Activated CD4-positive, CD25-positive, alpha-beta regulatory T cell (primary cell): ENCODE results near the gene MT1M.
A peak's percentile ranks its signal among the peaks of the same experiment; 100 is the strongest.
"Not testable (repeated sequence)": the region's sequence is repeated elsewhere in the genome, so short reads cannot be mapped to it uniquely, and the experiment has no call there.

Experiments
- DNase-seq, 4 experiments: peaks; one replicate each; lab custom pipeline; 2025; lab: John Stamatoyannopoulos, UW

The MT1M gene

DNA sequence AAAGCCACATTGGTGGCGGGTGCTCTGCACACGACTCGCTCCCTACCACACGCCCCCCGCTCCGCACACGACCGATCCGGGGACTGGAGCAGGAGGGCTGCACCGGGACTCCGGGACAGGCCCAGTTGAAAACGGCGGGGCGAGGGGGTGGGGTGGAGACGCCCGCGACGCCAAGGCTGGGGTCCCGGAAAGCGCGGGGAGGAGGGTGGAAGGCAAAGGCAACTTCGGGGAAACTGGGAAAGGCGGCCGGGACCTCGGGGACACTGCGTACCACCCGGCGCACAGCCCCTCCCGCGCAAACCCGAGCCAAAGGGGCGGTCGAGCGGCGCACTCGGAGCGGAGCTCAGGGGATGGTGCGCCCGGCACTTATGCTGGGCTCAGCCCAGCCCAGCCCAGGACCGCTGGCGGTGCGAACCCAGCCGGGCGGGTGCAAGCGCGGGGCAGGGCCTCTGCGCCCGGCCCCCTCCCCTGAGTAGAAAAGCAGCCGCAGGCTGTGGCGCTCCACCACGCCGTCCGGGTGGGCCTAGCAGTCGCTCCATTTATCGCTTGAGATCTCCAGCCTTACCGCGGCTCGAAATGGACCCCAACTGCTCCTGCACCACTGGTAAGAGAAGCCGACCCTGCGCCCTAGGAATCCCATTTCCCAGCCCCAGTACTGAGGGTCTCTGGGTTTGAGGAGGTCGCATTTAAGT is at the start of gene MT1M:
Gene MT1M, plus strand, starts transcription at position 504 of the 692 bp plus-strand sequence. Its CDS starts 73 bp downstream, at position 577.
- DNase-seq, result no peak

GRCh38 chr16:56582911-56583310 is 49.5 kb upstream of the MT1M start:
- not testable (repeated sequence) for DNase-seq

- DNase-seq, result no peak
These were observed 48.9 kb upstream of the MT1M start for GRCh38 chr16:56583351-56584168.

DNA sequence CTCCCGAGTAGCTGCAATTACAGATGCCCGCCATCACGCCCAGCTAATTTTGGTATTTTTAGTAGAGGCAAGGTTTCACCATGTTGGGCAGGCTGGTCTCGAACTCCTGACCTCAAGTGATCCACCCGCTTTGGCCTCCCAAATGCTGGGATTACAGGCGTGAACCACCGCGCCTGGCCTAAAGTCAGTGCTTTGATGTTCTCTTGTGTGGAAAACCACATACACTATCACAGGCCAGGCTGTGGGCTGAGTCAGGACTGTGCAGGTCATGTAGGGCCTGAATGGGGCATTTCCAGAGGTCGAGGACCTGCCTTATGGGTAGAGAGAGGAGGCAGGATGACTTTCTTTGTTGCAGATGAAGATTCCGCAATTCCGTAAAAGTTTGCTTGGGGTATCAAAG is 48.2 kb upstream of the MT1M start:
- DNase-seq, result no peak

GRCh38 chr16:56588781-56589140 is 43.7 kb upstream of the MT1M start:
- no peak for DNase-seq

- DNase-seq, result no peak
These were observed 43.1 kb upstream of the MT1M start, which contains the start of gene MT3 for GRCh38 chr16:56589141-56590039. TSS of gene MT3 (plus strand) at chr16:56589528. CDS start at chr16:56589591, 63 bp downstream.

DNA sequence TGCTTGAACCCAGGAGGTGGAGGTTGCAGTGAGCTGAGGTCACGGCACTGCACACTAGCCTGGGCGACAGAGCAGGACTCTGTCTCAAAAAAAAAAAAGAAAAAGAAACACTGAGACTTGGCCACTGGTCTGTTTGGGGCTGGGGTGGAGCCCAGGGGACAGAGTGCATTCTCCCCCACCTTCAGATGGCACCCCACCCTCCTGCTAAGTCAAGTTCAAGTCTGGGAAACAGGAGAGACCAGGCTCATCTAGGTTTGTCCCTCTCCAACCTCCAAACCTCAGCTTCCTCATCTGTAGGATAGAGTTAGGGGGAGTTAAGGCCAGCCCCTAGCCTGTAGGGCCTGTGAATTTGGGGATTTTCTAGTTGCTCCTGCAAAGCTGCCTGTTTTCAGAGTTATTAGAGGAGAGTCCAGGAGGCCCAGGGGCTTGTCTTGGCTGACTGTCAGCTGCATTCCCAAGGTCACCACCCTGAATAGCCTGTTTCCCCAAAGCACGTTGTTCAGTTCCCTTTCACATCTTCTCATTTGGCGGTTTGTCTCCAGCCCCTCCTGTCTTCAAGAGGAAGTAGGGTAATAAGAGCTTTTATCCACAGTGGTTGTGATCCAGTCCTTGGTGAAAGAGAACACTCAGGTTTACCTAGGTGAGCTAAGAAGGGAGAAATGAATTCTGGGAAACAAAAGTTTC is 40.9 kb upstream of the MT1M start:
- DNase-seq, result no peak

DNA sequence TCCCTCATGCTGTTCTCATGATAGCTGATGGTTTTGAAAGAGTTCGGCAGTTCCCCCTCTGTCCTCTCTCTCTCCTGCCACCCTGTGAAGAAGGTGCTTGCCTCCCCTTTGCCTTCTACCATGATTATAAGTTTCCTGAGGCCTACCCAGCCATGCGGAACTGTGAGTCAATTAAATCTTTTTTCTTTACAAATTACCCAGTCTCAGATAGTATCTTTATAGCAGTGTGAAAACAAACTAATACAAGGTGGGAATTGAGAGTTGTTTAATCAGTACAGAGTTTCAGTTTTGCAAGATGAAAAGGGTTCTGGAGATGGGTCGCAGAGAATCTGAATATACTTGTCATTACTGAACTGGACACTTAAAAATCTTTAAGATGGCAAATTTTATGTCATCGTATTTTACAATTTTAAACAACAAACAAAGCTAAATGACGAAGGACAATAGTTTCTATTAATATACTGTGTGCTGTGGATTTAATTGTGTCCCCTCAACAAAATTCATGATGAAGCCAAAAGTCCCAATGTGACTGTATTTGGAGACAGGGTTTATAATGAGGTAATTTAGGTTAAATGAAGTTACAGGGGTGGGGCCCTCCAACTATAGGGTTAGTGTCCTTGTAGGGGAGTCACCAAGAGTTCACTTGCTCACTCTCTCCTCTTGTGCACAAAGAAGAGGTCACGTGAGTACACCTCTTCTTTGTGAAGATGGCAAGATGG is 38.7 kb upstream of the MT1M start:
- DNase-seq, result no peak

DNA sequence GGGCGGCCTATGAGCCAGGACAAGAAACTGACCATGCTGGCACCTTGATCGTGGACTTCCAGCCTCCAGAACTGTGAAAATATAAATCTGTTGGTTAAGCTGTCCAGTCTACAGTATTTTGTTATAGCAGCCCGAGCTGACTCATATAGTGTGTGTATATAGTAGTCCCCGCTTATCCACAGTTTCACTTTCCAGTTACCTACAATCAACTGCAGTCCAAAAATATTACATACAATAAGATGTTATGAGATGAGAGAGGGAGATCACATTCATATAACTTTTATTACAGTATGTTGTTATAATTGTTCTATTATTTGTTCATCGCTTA is 38.2 kb upstream of the MT1M start:
- DNase-seq, result no peak

DNA sequence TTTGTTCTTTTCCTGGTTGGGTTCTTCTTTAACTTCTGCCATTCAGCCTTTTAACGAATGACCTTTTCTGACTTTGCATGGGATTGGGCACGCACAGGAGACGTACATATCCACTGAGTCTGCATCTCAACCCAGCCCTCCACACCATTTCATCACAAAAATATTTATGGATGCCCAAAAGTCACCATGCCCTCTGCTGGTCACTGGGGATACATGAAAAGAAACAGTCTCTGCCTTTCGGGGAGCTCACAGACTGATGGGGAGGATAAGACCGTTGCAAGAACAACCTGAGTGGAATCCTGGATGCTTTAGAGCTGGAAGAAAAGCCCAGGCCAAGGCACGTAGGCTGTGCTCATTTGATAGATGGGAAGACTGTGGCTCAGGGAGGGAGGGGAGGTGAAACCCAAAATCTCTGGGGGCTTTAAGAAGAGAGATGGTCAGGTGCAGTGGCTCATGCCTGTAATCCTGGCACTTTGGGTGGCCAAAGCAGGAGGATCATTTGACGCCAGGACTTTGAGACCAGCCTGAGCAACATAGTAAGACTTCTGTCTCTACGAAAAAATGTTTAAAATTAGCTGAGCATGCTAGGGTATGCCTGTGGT is 32.0 kb upstream of the MT1M start:
- DNase-seq, result no peak

DNA sequence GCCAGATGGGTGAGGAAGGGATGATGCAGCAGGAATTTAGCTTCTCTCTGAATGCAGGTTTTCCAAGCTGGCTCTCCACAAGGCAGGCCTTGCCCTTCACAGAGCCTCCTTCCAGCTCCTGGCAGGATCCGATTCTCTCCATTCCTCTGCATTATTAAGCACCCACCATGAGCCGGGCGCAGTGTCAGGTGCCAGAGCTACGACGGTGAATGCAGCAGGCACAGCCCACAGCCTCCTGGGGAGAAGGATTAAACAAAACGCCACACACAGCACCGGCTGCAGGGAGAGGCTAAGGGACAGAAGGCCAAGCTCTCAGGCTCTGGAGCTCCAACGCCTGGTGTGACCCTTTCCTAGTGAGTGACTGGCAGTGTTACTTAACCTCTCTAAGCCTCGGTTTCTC is 31.1 kb upstream of the MT1M start:
- no peak for DNase-seq

DNA sequence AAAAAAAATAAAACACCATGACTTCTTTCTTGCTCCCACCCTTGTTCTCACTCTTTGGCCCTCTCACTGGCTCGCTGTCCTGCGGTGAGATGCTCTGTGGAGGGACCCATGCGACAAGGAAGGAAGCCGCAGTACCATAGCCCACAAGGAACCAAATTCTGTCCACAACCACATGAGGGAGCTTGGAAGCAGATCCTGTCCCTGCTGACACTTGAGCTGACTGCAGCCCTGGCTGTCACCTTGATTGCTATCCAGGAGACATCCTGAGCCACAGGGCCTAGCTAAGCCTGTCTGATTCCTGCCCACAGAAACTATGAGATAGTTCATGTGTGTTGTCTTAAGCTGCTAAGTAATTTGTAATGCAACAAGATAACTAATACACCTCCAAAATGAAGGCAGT is 28.9 kb upstream of the MT1M start:
- DNase-seq, result no peak

- DNase-seq, result no peak
These were observed 27.5 kb upstream of the MT1M start for GRCh38 chr16:56604966-56605365.

GRCh38 chr16:56605475-56605874 is 27.0 kb upstream of the MT1M start:
- no peak for DNase-seq

DNA sequence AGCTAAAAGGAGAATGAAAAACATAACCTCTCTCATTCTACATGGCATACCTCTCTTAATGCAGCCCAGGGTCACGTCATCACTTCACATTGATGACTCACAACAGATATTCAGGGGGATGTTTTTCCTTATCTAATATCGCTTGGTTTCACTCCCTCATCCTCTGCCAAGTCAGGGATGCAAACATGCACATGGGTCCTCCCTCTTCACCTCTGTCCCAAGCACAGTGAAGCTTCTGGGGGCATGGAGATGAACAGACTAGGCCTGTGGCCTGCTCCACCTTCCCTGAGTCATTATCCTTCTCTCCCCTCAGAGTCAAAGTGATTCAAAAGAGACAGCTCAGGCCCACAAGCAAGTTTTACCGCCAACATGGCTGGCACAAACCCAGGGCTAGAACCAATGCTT is 26.4 kb upstream of the MT1M start:
- no peak for DNase-seq

DNA sequence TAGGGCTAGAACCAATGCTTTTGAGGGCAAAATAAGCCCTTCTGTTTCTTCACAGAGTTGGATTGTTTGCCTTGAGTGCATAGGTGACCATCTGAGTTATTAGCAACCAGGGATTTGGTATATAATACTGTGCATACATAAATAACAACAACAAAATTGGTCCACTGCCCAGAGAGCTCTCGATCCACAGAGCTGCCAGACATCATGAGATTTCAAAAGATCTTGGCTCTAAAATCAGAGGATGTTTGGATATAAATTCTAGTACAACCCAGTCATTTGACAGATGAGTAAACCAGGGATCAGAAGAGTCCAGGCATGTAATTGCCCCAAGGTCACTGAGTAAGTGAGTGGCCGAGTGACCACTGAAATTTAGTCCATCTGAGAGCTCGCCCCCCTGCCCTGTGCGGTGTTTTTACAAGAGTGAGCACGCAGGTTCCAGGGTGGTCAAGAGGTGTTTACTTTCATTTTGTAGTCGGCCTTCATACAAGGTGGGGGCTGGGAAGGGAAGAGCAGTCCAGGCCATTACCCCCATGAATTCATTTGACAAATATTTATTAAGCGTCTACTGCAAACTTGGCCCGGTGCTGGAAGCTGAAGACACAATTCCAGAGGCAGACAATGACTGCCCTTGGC is 25.9 kb upstream of the MT1M start:
- no peak for DNase-seq

DNA sequence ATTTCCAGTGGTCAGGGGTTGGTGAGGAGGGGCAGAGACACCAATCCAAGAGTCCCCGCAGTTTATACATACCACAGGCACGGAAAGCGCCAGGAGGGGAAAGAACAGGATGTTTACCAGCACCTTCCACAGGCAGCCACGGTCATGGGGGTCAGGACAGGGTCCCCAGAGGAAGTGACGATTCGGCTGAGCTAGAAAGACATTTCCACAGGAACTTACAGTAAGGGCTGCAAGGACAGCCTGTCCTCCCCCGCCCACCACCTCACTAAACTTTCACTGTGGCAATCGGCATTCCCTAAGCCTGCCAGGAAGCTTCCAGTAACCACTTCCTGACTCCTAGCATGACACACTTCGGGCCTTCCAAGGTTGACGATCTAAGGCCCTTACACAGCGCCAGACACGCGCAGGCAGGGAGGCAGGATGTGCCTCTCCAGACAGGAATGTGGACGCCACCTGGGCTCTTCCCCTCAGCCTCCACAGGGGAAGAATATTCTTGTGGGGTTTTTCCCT is 25.3 kb upstream of the MT1M start:
- no peak for DNase-seq

GRCh38 chr16:56607675-56608042 is 24.8 kb upstream of the MT1M start:
- DNase-seq, result no peak

GRCh38 chr16:56608043-56608875 is 24.2 kb upstream of the MT1M start, which contains the start of gene MT2A:
TSS of gene MT2A (plus strand) at chr16:56608584. CDS start at chr16:56608656, 72 bp downstream.
- DNase-seq, result peak; percentile 72 to 86 (median 78)
